ENCODE results near the gene CYTH2.
"Not testable (repeated sequence)": the region's sequence is repeated elsewhere in the genome, so short reads cannot be mapped to it uniquely, and the experiment has no call there.

GRCh38 chr19:48519426-48519825 lies 50.3 kb downstream of the CYTH2 start:
- TF ChIP-seq JUN (IDR thresholded peaks at IDR 0.05; ENCODE audit: borderline replicate concordance, low read depth, low read length); JUN (CRISPR knock-in tag; IDR thresholded peaks at IDR 0.05; ENCODE audit: borderline replicate concordance); YY1 (IDR thresholded peaks at IDR 0.05; ENCODE audit: borderline replicate concordance in 1 of 3, control insufficient read depth in 1 of 3, extremely low read depth in 1 of 3, insufficient read depth in 3 of 3, insufficient read length in 1 of 3, insufficient replicate concordance in 2 of 3, low read depth in 1 of 3, low read length in 2 of 3); RCOR1 (IDR thresholded peaks at IDR 0.05; ENCODE audit: borderline replicate concordance in 1 of 2, low read depth in 2 of 2, low read length in 2 of 2); NRF1 (conservative IDR thresholded peaks at IDR 0.05 in 1 of 2, IDR thresholded peaks at IDR 0.05 in 1 of 2); MYBL2 (IDR thresholded peaks at IDR 0.05; ENCODE audit: low read depth); MYBL2 (CRISPR knock-in tag; IDR thresholded peaks at IDR 0.05; ENCODE audit: borderline replicate concordance); ZEB2 (IDR thresholded peaks at IDR 0.05); HINFP (tag; conservative IDR thresholded peaks at IDR 0.05; ENCODE audit: low read depth); ZBTB2 (IDR thresholded peaks at IDR 0.05); SOX6 (IDR thresholded peaks at IDR 0.05); RAD21 (CRISPR knock-in tag; conservative IDR thresholded peaks at IDR 0.05 in 1 of 2, IDR thresholded peaks at IDR 0.05 in 1 of 2); CTCF (IDR thresholded peaks at IDR 0.05 in 2 of 3, conservative IDR thresholded peaks at IDR 0.05 in 1 of 3; ENCODE audit: insufficient read depth in 2 of 3, low read depth in 1 of 3, low read length in 3 of 3); EP300 (IDR thresholded peaks at IDR 0.05; ENCODE audit: low read length); SAFB (IDR thresholded peaks at IDR 0.05; ENCODE audit: borderline replicate concordance, low read depth, low read length): not testable (repeated sequence)
- peak; percentile 24; the same call in 1 of the 2 replicates for TF ChIP-seq ZNF121 (CRISPR knock-in tag; conservative IDR thresholded peaks at IDR 0.05)

Measured in K562 (cell line).